ENCODE data around the gene ATG4D. TPM values are rescaled to one million over a fixed set of nuclear protein-coding genes. Genes with fewer than 3 reads are reported as not detected.

Gene ATG4D
- total RNA-seq: 10 to 100 TPM; 27.4 to 37.8 TPM

GRCh38 chr19:10543420-10544241 is at the start of gene ATG4D:
ATG4D (plus strand) TSS chr19:10543904; CDS start chr19:10544091, 187 bp downstream.
- ATAC-seq (replicated peaks): peak; percentile 90
- H3K27ac Mint-ChIP-seq: peak within 1 kb of the TSS; percentile 81
- no peaks in the 10 kb centered on the region for H3K27me3 Mint-ChIP-seq
- no peaks in the 10 kb centered on the region for H3K4me1 Mint-ChIP-seq
- H3K9me3 Mint-ChIP-seq: no peaks in the 10 kb centered on the region
- H3K36me3 Mint-ChIP-seq (ENCODE audit: low read depth): peaks cover 23% of the 10 kb centered on the region
- peak within 1 kb of the TSS; percentile 79 for H3K4me3 Mint-ChIP-seq

- H3K27ac Mint-ChIP-seq: no peak overlapping the region
- no peaks in the 10 kb centered on the region for H3K9me3 Mint-ChIP-seq
- H3K36me3 Mint-ChIP-seq (ENCODE audit: low read depth): peaks cover 88% of the 10 kb centered on the region
- H3K27me3 Mint-ChIP-seq: no peaks in the 10 kb centered on the region
- H3K4me3 Mint-ChIP-seq: no peak overlapping the region
- peaks cover 6% of the 10 kb centered on the region for H3K4me1 Mint-ChIP-seq
- no peak for ATAC-seq (replicated peaks)
Measured at GRCh38 chr19:10497371-10497770, 46.3 kb upstream of the ATG4D start.

GRCh38 chr19:10499550-10500246 is 44.0 kb upstream of the ATG4D start:
- Mint-ChIP-seq H3K36me3 (ENCODE audit: low read depth) (peaks cover 69% of the 10 kb centered on the region), H3K9me3 (no peaks in the 10 kb centered on the region), H3K4me1 (peaks cover 6% of the 10 kb centered on the region), H3K4me3 (peak overlapping the region; percentile 85), H3K27ac (no peak overlapping the region), H3K27me3 (no peaks in the 10 kb centered on the region)
- ATAC-seq (replicated peaks): no peak

- Mint-ChIP-seq H3K27me3 (no peaks in the 10 kb centered on the region), H3K36me3 (ENCODE audit: low read depth) (peaks cover 63% of the 10 kb centered on the region), H3K4me3 (peak overlapping the region; percentile 85), H3K9me3 (no peaks in the 10 kb centered on the region), H3K4me1 (peaks cover 6% of the 10 kb centered on the region), H3K27ac (peak overlapping the region; percentile 63)
- no peak for ATAC-seq (replicated peaks)
Measured at GRCh38 chr19:10500247-10500592, 43.5 kb upstream of the ATG4D start.

- no peaks in the 10 kb centered on the region for H3K27me3 Mint-ChIP-seq
- H3K36me3 Mint-ChIP-seq (ENCODE audit: low read depth): peaks cover 46% of the 10 kb centered on the region
- no peaks in the 10 kb centered on the region for H3K9me3 Mint-ChIP-seq
- peak overlapping the region; percentile 85 for H3K4me3 Mint-ChIP-seq
- peaks cover 10% of the 10 kb centered on the region for H3K4me1 Mint-ChIP-seq
- peak; percentile 60 for ATAC-seq (replicated peaks)
- H3K27ac Mint-ChIP-seq: peak overlapping the region; percentile 92
Measured at GRCh38 chr19:10501971-10502523, 41.7 kb upstream of the ATG4D start.

- H3K4me1 Mint-ChIP-seq: peaks cover 10% of the 10 kb centered on the region
- no peaks in the 10 kb centered on the region for H3K27me3 Mint-ChIP-seq
- peak; percentile 93 for ATAC-seq (replicated peaks)
- H3K9me3 Mint-ChIP-seq: no peaks in the 10 kb centered on the region
- peak overlapping the region; percentile 85 for H3K4me3 Mint-ChIP-seq
- H3K36me3 Mint-ChIP-seq (ENCODE audit: low read depth): peaks cover 41% of the 10 kb centered on the region
- peak overlapping the region; percentile 92 for H3K27ac Mint-ChIP-seq
Measured at GRCh38 chr19:10502524-10503001, 41.1 kb upstream of the ATG4D start.

GRCh38 chr19:10503002-10503789 is 40.5 kb upstream of the ATG4D start, which contains the start of gene KEAP1:
KEAP1 (minus strand) TSS chr19:10503356; CDS start chr19:10500033, 3,323 bp downstream.
- Mint-ChIP-seq H3K27me3 (no peaks in the 10 kb centered on the region), H3K9me3 (no peaks in the 10 kb centered on the region), H3K4me1 (peaks cover 10% of the 10 kb centered on the region), H3K36me3 (ENCODE audit: low read depth) (peaks cover 36% of the 10 kb centered on the region), H3K27ac (peak within 1 kb of the TSS; percentile 93), H3K4me3 (peak within 1 kb of the TSS; percentile 85)
- ATAC-seq (replicated peaks): peak; percentile 23

GRCh38 chr19:10505583-10506229 is 38.0 kb upstream of the ATG4D start:
- peaks cover 17% of the 10 kb centered on the region for H3K36me3 Mint-ChIP-seq (ENCODE audit: low read depth)
- no peak overlapping the region for H3K4me3 Mint-ChIP-seq
- peaks cover 10% of the 10 kb centered on the region for H3K4me1 Mint-ChIP-seq
- no peaks in the 10 kb centered on the region for H3K9me3 Mint-ChIP-seq
- H3K27me3 Mint-ChIP-seq: no peaks in the 10 kb centered on the region
- peak; percentile 29 for ATAC-seq (replicated peaks)
- H3K27ac Mint-ChIP-seq: no peak overlapping the region

GRCh38 chr19:10508036-10508435 is 35.7 kb upstream of the ATG4D start:
- Mint-ChIP-seq H3K36me3 (ENCODE audit: low read depth) (peaks cover 6% of the 10 kb centered on the region), H3K4me1 (peaks cover 10% of the 10 kb centered on the region), H3K27me3 (peaks cover 2% of the 10 kb centered on the region), H3K4me3 (no peak overlapping the region), H3K9me3 (no peaks in the 10 kb centered on the region), H3K27ac (no peak overlapping the region)
- ATAC-seq (replicated peaks): no peak

GRCh38 chr19:10508707-10509106 is 35.0 kb upstream of the ATG4D start:
- ATAC-seq (replicated peaks): peak; percentile 94
- Mint-ChIP-seq H3K27me3 (peaks cover 9% of the 10 kb centered on the region), H3K4me1 (peaks cover 10% of the 10 kb centered on the region), H3K36me3 (ENCODE audit: low read depth) (peaks cover 6% of the 10 kb centered on the region), H3K9me3 (no peaks in the 10 kb centered on the region), H3K27ac (peak overlapping the region; percentile 94), H3K4me3 (peak overlapping the region; percentile 37)

- ATAC-seq (replicated peaks): no peak
- Mint-ChIP-seq H3K4me1 (peaks cover 10% of the 10 kb centered on the region), H3K9me3 (no peaks in the 10 kb centered on the region), H3K36me3 (ENCODE audit: low read depth) (peaks cover 6% of the 10 kb centered on the region), H3K4me3 (no peak overlapping the region), H3K27ac (no peak overlapping the region), H3K27me3 (peaks cover 17% of the 10 kb centered on the region)
Measured at GRCh38 chr19:10510301-10510802, 33.4 kb upstream of the ATG4D start.

GRCh38 chr19:10513223-10513622 is 30.5 kb upstream of the ATG4D start:
- no peak for ATAC-seq (replicated peaks)
- Mint-ChIP-seq H3K4me1 (peaks cover 10% of the 10 kb centered on the region), H3K27me3 (peaks cover 33% of the 10 kb centered on the region), H3K4me3 (no peak overlapping the region), H3K27ac (no peak overlapping the region), H3K9me3 (no peaks in the 10 kb centered on the region), H3K36me3 (ENCODE audit: low read depth) (peaks cover 6% of the 10 kb centered on the region)
